AG04449 (cell line): ENCODE measurements around the gene IFNA14.

Source experiments
- CTCF ChIA-PET: fragments of 350-600 bp; formaldehyde crosslinking; extraction: SDS; loops from one replicate; lab custom pipeline; 2021; ENCODE audit warnings: antibody characterized with exemption; lab: Yijun Ruan, JAX
- POLR2A ChIA-PET: fragments of 400-600, 350-600 bp; formaldehyde crosslinking; extraction: SDS; loops from one replicate; lab custom pipeline; 2020; ENCODE audit warnings: antibody characterized with exemption, inconsistent platforms; lab: Yijun Ruan, JAX
- DNase-seq: peaks from one replicate; pipeline ENCODE4 v3.0.0-alpha.2; 2010; ENCODE audit warnings: low read depth, low spot score
- H3K4me3 ChIP-seq: 2 replicates; pipeline ENCODE4 v1.5.1; 2011; ENCODE audit warnings: low read depth, mild to moderate bottlenecking, control low read depth, low read length
- CTCF ChIP-seq: IDR thresholded peaks from one replicate; pipeline ENCODE4 v1.5.1; 2011; ENCODE audit warnings: mild to moderate bottlenecking, moderate library complexity, low read length, control low read depth, inconsistent platforms; ENCODE audit not compliant: insufficient read depth; ENCODE audit errors: missing control alignments

Gene IFNA14

GRCh38 chr9:21239911-21240310, at the start of gene IFNA14:
Gene IFNA14, minus strand, starts transcription at chr9:21240005. Its CDS starts 70 bp downstream, at chr9:21239935.
- DNase-seq = no peak
- no peak for TF ChIP-seq CTCF
- POLR2A ChIA-PET = no interaction called here
- H3K4me3 ChIP-seq = no peak within 1 kb of the TSS
- CTCF ChIA-PET = no interaction called here

DNA sequence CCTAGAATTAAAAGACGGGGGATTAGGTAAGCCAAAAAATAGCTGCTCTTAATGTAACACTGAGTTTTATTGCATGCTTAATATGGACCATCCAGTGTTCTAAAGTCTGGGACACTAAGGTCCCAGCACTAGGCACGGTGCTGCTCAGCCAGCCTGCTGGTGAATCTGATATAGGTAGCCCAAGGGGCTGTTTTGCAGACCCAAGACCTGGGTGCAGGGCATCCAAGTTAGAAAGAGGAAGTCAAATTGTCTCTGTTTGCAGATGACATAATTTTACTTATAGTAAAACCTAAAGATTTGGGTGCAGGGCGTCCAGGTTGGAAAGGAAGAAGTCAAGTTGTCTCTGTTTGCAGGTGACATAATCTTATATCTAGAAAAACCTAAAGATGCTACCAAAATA, 47.5 kb upstream of the IFNA14 start:
- POLR2A ChIA-PET = no interaction called here
- CTCF ChIA-PET = no interaction called here
- TF ChIP-seq CTCF = no peak
- no peak for DNase-seq
- no peak overlapping the region for H3K4me3 ChIP-seq

GRCh38 chr9:21286659-21287058, 46.9 kb upstream of the IFNA14 start:
- ChIA-PET POLR2A (no interaction called here), CTCF (no interaction called here)
- H3K4me3 ChIP-seq = no peak overlapping the region
- DNase-seq = no peak
- no peak for TF ChIP-seq CTCF

- DNase-seq = no peak
- TF ChIP-seq CTCF = no peak
- POLR2A ChIA-PET = no interaction called here
- no peak overlapping the region for H3K4me3 ChIP-seq
- CTCF ChIA-PET = no interaction called here
Observed at GRCh38 chr9:21286099-21286498, 46.3 kb upstream of the IFNA14 start.

DNA sequence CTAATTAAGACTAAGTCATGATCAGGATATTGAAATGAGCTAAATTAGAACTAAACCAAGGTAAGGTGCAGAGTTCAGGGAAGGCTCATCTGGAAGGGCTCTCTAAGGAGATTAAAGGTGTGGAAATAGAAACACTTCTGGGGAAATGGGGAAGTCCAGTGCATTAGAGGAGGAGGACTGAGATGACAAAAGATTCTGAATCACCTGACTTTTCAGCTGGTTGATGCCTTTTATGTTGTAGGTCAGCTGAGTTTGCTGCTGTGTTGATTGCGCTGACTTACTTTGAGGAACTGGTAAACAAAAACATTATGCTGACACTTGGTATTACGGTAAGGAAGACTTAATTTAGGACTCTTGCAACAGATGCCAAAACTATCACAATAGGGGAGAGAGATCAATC, 41.5 kb upstream of the IFNA14 start:
- ChIA-PET CTCF (no interaction called here), POLR2A (no interaction called here)
- no peak for DNase-seq
- no peak overlapping the region for H3K4me3 ChIP-seq
- no peak for TF ChIP-seq CTCF

GRCh38 chr9:21268347-21268657, 28.5 kb upstream of the IFNA14 start:
- H3K4me3 ChIP-seq = no peak overlapping the region
- no peak for TF ChIP-seq CTCF
- ChIA-PET CTCF (no interaction called here), POLR2A (no interaction called here)
- no peak for DNase-seq
